ENCODE results near the gene SULT4A1. TPM values are rescaled to one million over a fixed set of nuclear protein-coding genes. Genes with fewer than 3 reads are reported as not detected.

Gene SULT4A1
- total RNA-seq, 1 experiment from 2014 or later = 12.6 TPM

DNA sequence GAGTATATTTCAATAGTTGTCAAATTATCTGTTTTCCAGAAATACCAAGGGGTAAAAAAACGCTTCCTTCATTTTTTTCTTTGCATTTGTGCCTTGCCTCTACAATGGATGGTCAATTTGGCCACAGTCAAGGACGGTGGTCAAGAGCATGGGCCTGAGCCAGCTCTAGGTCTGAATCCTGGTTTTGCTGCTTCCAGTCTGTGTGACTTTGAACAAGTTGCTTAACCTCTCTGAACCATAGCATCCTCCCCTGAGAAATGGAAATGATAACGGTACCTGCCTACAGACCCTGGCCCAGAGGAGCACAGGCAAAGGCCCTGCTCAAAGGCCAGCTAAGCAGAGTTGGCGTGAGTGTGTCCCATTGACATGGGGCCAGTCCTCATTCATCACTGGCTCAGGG lies 26.4 kb upstream of the SULT4A1 start (continued):
- TF ChIP-seq EMX1 (CRISPR knock-in tag; IDR thresholded peaks at IDR 0.05) (no peak), NR1H2 (CRISPR knock-in tag; IDR thresholded peaks at IDR 0.05) (no peak)
- TF ChIP-seq, protein P1, sequence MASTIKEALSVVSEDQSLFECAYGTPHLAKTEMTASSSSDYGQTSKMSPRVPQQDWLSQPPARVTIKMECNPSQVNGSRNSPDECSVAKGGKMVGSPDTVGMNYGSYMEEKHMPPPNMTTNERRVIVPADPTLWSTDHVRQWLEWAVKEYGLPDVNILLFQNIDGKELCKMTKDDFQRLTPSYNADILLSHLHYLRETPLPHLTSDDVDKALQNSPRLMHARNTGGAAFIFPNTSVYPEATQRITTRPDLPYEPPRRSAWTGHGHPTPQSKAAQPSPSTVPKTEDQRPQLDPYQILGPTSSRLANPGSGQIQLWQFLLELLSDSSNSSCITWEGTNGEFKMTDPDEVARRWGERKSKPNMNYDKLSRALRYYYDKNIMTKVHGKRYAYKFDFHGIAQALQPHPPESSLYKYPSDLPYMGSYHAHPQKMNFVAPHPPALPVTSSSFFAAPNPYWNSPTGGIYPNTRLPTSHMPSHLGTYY (CRISPR knock-in tag; IDR thresholded peaks at IDR 0.05) = no peak

DNA sequence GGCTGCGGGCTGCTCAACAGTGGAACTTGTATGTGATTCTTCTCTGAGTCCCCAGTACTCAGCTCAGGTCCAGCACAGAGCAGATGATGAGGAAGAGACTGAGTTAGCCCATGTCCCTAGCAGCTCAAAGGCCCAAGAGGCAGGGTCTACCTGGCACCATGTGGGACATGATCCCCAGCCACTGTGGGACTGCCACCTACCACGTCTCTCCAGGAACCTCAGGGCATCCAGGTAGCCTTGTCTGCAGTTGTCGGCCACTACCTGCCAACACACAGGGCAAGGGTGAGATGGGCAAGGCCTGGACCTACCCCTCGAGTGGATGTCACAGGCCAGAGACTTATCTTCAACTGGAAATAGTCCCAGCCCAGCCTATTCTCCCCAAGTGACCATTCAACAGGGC lies 25.1 kb upstream of the SULT4A1 start:
- ATAC-seq (no peak), DNase-seq (ENCODE audit: low spot score) (no peak)
- TF ChIP-seq TEAD4 (CRISPR knock-in tag; IDR thresholded peaks at IDR 0.05) (no peak), NR3C1 (CRISPR knock-in tag; conservative IDR thresholded peaks at IDR 0.05; ENCODE audit: low read depth) (no peak), ZNF317 (CRISPR knock-in tag; IDR thresholded peaks at IDR 0.05; ENCODE audit: borderline replicate concordance, low read depth) (no peak), RORB (CRISPR knock-in tag; IDR thresholded peaks at IDR 0.05) (no peak), MXD4 (CRISPR knock-in tag; IDR thresholded peaks at IDR 0.05; ENCODE audit: borderline replicate concordance) (no peak), NR1H2 (CRISPR knock-in tag; IDR thresholded peaks at IDR 0.05) (no peak), NFYB (CRISPR knock-in tag; conservative IDR thresholded peaks at IDR 0.05; ENCODE audit: low read depth) (no peak), CREB1 (CRISPR knock-in tag; IDR thresholded peaks at IDR 0.05) (no peak), TEAD1 (CRISPR knock-in tag; IDR thresholded peaks at IDR 0.05) (no peak), CBFB (CRISPR knock-in tag; IDR thresholded peaks at IDR 0.05; ENCODE audit: low read depth) (no peak), JAZF1 (CRISPR knock-in tag; IDR thresholded peaks at IDR 0.05) (no peak)
- TF ChIP-seq, protein P2, sequence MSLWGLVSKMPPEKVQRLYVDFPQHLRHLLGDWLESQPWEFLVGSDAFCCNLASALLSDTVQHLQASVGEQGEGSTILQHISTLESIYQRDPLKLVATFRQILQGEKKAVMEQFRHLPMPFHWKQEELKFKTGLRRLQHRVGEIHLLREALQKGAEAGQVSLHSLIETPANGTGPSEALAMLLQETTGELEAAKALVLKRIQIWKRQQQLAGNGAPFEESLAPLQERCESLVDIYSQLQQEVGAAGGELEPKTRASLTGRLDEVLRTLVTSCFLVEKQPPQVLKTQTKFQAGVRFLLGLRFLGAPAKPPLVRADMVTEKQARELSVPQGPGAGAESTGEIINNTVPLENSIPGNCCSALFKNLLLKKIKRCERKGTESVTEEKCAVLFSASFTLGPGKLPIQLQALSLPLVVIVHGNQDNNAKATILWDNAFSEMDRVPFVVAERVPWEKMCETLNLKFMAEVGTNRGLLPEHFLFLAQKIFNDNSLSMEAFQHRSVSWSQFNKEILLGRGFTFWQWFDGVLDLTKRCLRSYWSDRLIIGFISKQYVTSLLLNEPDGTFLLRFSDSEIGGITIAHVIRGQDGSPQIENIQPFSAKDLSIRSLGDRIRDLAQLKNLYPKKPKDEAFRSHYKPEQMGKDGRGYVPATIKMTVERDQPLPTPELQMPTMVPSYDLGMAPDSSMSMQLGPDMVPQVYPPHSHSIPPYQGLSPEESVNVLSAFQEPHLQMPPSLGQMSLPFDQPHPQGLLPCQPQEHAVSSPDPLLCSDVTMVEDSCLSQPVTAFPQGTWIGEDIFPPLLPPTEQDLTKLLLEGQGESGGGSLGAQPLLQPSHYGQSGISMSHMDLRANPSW (CRISPR knock-in tag; conservative IDR thresholded peaks at IDR 0.05; ENCODE audit: low read depth) = no peak
- TF ChIP-seq, protein P3, sequence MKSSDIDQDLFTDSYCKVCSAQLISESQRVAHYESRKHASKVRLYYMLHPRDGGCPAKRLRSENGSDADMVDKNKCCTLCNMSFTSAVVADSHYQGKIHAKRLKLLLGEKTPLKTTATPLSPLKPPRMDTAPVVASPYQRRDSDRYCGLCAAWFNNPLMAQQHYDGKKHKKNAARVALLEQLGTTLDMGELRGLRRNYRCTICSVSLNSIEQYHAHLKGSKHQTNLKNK (CRISPR knock-in tag; IDR thresholded peaks at IDR 0.05) = no peak
- TF ChIP-seq, protein P4, sequence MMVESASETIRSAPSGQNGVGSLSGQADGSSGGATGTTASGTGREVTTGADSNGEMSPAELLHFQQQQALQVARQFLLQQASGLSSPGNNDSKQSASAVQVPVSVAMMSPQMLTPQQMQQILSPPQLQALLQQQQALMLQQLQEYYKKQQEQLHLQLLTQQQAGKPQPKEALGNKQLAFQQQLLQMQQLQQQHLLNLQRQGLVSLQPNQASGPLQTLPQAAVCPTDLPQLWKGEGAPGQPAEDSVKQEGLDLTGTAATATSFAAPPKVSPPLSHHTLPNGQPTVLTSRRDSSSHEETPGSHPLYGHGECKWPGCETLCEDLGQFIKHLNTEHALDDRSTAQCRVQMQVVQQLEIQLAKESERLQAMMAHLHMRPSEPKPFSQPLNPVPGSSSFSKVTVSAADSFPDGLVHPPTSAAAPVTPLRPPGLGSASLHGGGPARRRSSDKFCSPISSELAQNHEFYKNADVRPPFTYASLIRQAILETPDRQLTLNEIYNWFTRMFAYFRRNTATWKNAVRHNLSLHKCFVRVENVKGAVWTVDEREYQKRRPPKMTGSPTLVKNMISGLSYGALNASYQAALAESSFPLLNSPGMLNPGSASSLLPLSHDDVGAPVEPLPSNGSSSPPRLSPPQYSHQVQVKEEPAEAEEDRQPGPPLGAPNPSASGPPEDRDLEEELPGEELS (CRISPR knock-in tag; IDR thresholded peaks at IDR 0.05) = no peak
- TF ChIP-seq, protein P5, sequence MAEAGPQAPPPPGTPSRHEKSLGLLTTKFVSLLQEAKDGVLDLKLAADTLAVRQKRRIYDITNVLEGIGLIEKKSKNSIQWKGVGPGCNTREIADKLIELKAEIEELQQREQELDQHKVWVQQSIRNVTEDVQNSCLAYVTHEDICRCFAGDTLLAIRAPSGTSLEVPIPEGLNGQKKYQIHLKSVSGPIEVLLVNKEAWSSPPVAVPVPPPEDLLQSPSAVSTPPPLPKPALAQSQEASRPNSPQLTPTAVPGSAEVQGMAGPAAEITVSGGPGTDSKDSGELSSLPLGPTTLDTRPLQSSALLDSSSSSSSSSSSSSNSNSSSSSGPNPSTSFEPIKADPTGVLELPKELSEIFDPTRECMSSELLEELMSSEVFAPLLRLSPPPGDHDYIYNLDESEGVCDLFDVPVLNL (CRISPR knock-in tag; IDR thresholded peaks at IDR 0.05; ENCODE audit: borderline replicate concordance, low read depth) = no peak
- TF ChIP-seq, protein P6, sequence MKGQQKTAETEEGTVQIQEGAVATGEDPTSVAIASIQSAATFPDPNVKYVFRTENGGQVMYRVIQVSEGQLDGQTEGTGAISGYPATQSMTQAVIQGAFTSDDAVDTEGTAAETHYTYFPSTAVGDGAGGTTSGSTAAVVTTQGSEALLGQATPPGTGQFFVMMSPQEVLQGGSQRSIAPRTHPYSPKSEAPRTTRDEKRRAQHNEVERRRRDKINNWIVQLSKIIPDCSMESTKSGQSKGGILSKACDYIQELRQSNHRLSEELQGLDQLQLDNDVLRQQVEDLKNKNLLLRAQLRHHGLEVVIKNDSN (CRISPR knock-in tag; IDR thresholded peaks at IDR 0.05) = no peak
- TF ChIP-seq, protein P7, sequence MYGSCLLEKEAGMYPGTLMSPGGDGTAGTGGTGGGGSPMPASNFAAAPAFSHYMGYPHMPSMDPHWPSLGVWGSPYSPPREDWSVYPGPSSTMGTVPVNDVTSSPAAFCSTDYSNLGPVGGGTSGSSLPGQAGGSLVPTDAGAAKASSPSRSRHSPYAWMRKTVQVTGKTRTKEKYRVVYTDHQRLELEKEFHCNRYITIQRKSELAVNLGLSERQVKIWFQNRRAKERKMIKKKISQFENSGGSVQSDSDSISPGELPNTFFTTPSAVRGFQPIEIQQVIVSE (CRISPR knock-in tag; IDR thresholded peaks at IDR 0.05; ENCODE audit: borderline replicate concordance) = no peak
- TF ChIP-seq, protein P8, sequence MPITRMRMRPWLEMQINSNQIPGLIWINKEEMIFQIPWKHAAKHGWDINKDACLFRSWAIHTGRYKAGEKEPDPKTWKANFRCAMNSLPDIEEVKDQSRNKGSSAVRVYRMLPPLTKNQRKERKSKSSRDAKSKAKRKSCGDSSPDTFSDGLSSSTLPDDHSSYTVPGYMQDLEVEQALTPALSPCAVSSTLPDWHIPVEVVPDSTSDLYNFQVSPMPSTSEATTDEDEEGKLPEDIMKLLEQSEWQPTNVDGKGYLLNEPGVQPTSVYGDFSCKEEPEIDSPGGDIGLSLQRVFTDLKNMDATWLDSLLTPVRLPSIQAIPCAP (CRISPR knock-in tag; IDR thresholded peaks at IDR 0.05) = no peak
- TF ChIP-seq, protein P9, sequence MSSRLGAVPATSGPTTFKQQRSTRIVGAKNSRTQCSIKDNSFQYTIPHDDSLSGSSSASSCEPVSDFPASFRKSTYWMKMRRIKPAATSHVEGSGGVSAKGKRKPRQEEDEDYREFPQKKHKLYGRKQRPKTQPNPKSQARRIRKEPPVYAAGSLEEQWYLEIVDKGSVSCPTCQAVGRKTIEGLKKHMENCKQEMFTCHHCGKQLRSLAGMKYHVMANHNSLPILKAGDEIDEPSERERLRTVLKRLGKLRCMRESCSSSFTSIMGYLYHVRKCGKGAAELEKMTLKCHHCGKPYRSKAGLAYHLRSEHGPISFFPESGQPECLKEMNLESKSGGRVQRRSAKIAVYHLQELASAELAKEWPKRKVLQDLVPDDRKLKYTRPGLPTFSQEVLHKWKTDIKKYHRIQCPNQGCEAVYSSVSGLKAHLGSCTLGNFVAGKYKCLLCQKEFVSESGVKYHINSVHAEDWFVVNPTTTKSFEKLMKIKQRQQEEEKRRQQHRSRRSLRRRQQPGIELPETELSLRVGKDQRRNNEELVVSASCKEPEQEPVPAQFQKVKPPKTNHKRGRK (CRISPR knock-in tag; IDR thresholded peaks at IDR 0.05; ENCODE audit: borderline replicate concordance) = no peak
- Mint-ChIP-seq H3K27ac (no peak overlapping the region), H3K36me3 (no peaks in the 10 kb centered on the region; the same call in 1 of the 2 replicates), H3K4me3 (no peak overlapping the region), H3K27me3 (ENCODE audit: low read depth) (peaks cover 12% of the 10 kb centered on the region), H3K9me3 (no peaks in the 10 kb centered on the region), H3K4me1 (peaks cover 4% of the 10 kb centered on the region)
- ChIA-PET POLR2A (no interaction called here), CTCF (no interaction called here)

All from WTC11 (cell line).